IMR-90 (cell line): Measurements from ENCODE around the gene C1orf141. TPM values are rescaled to one million over a fixed set of nuclear protein-coding genes. Genes with fewer than 3 reads are reported as not detected.

Source experiments
- ATAC-seq: fragments of 200-7000 bp; cut with Tn5 transposase; 2 replicates; pipeline ENCODE4 v1.9.1; 2020; ENCODE audit warnings: low read depth, mild to moderate bottlenecking, moderate library complexity
- BruUV-seq: library from RNA; stranded (reverse); fragments of 400-500 nt; replicated peaks from 2 replicates; lab custom pipeline; 2021; lab: Mats Ljungman, UMichigan
- CTCF ChIA-PET: fragments of 300-600 bp; formaldehyde crosslinking; extraction: SDS; loops from one replicate; lab custom pipeline; 2021; ENCODE audit warnings: antibody characterized with exemption; lab: Yijun Ruan, JAX
- POLR2A ChIA-PET: fragments of 300-600 bp; sonication (Branson Sonifier 250); formaldehyde crosslinking; loops from one replicate; lab custom pipeline; 2022; ENCODE audit warnings: antibody characterized with exemption; ENCODE audit not compliant: unreplicated experiment; lab: Charles Lee
- DNase-seq: peaks from one replicate; pipeline ENCODE4 v3.0.0; 2013
- H2AFZ ChIP-seq: replicated peaks from 2 replicates; pipeline ENCODE3; 2013; ENCODE audit warnings: low read length, mild to moderate bottlenecking; ENCODE audit not compliant: poor library complexity
- H2AK5ac ChIP-seq: 2 replicates; pipeline ENCODE4 v1.6.1; 2013; ENCODE audit warnings: low read depth, low read length, inconsistent platforms
- H2AK9ac ChIP-seq: replicated peaks from 2 replicates; pipeline ENCODE3; 2013; ENCODE audit warnings: mild to moderate bottlenecking, low read depth, low read length, moderate library complexity; ENCODE audit not compliant: poor library complexity
- H2BK120ac ChIP-seq: 2 replicates; pipeline ENCODE4 v1.6.1; 2013; ENCODE audit warnings: low read depth, low read length, inconsistent platforms
- H2BK15ac ChIP-seq: 3 replicates; pipeline ENCODE4 v1.6.1; 2013; ENCODE audit warnings: low read depth, low read length, inconsistent platforms
- H2BK20ac ChIP-seq: 2 replicates; pipeline ENCODE4 v1.6.1; 2013; ENCODE audit warnings: low read depth, mild to moderate bottlenecking, inconsistent platforms, low read length, moderate library complexity
- H2BK5ac ChIP-seq: 2 replicates; pipeline ENCODE4 v1.6.1; 2013; ENCODE audit warnings: mild to moderate bottlenecking, low read depth, low read length, inconsistent platforms; ENCODE audit not compliant: poor library complexity, severe bottlenecking
- H3K14ac ChIP-seq: replicated peaks from 2 replicates; pipeline ENCODE4 v1.6.1; 2013; ENCODE audit warnings: low read depth, low read length, inconsistent platforms
- H3K18ac ChIP-seq: 2 replicates; pipeline ENCODE4 v1.6.1; 2013; ENCODE audit warnings: low read depth, low read length, control low read depth
- H3K23ac ChIP-seq: 2 replicates; pipeline ENCODE4 v1.6.1; 2013; ENCODE audit warnings: low read depth, low read length, inconsistent platforms
- H3K27ac ChIP-seq: 2 replicates; pipeline ENCODE4 v1.5.1; 2013; ENCODE audit warnings: mild to moderate bottlenecking, control low read depth, low read length; ENCODE audit not compliant: insufficient read depth
- H3K27me3 ChIP-seq: 2 replicates; pipeline ENCODE4 v1.6.1; 2013; ENCODE audit warnings: low read length; ENCODE audit not compliant: control insufficient read depth, insufficient read depth
- H3K36me3 ChIP-seq: 2 replicates; pipeline ENCODE4 v1.6.1; 2013; ENCODE audit warnings: low read length, mixed read lengths; ENCODE audit not compliant: control insufficient read depth, insufficient read depth
- H3K4ac ChIP-seq: 2 replicates; pipeline ENCODE4 v1.6.1; 2013; ENCODE audit warnings: low read depth, low read length, inconsistent platforms
- H3K4me1 ChIP-seq: 2 replicates; pipeline ENCODE4 v1.6.1; 2013; ENCODE audit warnings: low read length, mixed read lengths; ENCODE audit not compliant: control insufficient read depth, insufficient read depth
- H3K4me2 ChIP-seq: 2 replicates; pipeline ENCODE4 v1.6.1; 2013; ENCODE audit warnings: low read depth, mild to moderate bottlenecking, control low read depth, low read length, moderate library complexity
- H3K4me3 ChIP-seq: 2 replicates; pipeline ENCODE4 v1.5.1; 2013; ENCODE audit warnings: low read depth, mild to moderate bottlenecking, control low read depth, low read length, moderate library complexity; ENCODE audit not compliant: insufficient read depth
- H3K56ac ChIP-seq: 2 replicates; pipeline ENCODE4 v1.6.1; 2013; ENCODE audit warnings: low read length, inconsistent platforms; ENCODE audit not compliant: insufficient read depth; ENCODE audit errors: extremely low read depth
- H3K79me1 ChIP-seq, 2 experiments: 2 replicates each; pipeline ENCODE4 v1.6.1; 2013; ENCODE audit warnings: low read length in 2 of 2, inconsistent platforms in 1 of 2, low read depth in 1 of 2
- H3K9ac ChIP-seq: 2 replicates; pipeline ENCODE4 v1.6.1; 2013; ENCODE audit warnings: low read depth, low read length, control low read depth
- H3K9me1 ChIP-seq: 2 replicates; pipeline ENCODE4 v1.6.1; 2013; ENCODE audit warnings: low read length, inconsistent platforms; ENCODE audit not compliant: insufficient read depth
- H3K9me3 ChIP-seq: 2 replicates; pipeline ENCODE4 v1.6.1; 2013; ENCODE audit warnings: low read length; ENCODE audit not compliant: control insufficient read depth, insufficient read depth
- H4K20me1 ChIP-seq: 2 replicates; pipeline ENCODE4 v1.6.1; 2013; ENCODE audit warnings: low read length, inconsistent platforms; ENCODE audit not compliant: insufficient read depth
- H4K5ac ChIP-seq: 2 replicates; pipeline ENCODE4 v1.6.1; 2013; ENCODE audit warnings: mild to moderate bottlenecking, low read depth, low read length, control low read depth
- H4K8ac ChIP-seq, 2 experiments: 2 replicates each; pipeline ENCODE4 v1.6.1; 2013; ENCODE audit warnings: low read depth in 2 of 2, low read length in 2 of 2, control low read depth in 1 of 2, inconsistent platforms in 1 of 2
- H4K91ac ChIP-seq: 2 replicates; pipeline ENCODE4 v1.6.1; 2013; ENCODE audit warnings: low read depth, low read length, inconsistent platforms; ENCODE audit not compliant: insufficient read depth
- BHLHE40 ChIP-seq: fragments of 150-350 bp; IDR thresholded peaks from 2 replicates; pipeline ENCODE4 v1.6.1; 2016; ENCODE audit warnings: mild to moderate bottlenecking, low read depth, low read length
- CEBPB ChIP-seq: IDR thresholded peaks from 2 replicates; pipeline ENCODE4 v1.6.1; 2012; ENCODE audit warnings: low read depth, low read length, improper control_type of control experiment
- CTCF ChIP-seq: conservative IDR thresholded peaks from 2 replicates; pipeline ENCODE4 v1.5.1; 2012; ENCODE audit warnings: mild to moderate bottlenecking, low read depth, low read length, improper control_type of control experiment
- ELK1 ChIP-seq: fragments of 150-350 bp; IDR thresholded peaks from 2 replicates; pipeline ENCODE4 v1.6.1; 2016; ENCODE audit warnings: low read depth, mild to moderate bottlenecking, low read length, moderate library complexity, borderline replicate concordance
- FOS ChIP-seq: fragments of 150-350 bp; IDR thresholded peaks from 2 replicates; pipeline ENCODE4 v1.6.1; 2016; ENCODE audit warnings: low read depth, low read length
- MAFK ChIP-seq: IDR thresholded peaks from 2 replicates; pipeline ENCODE4 v1.6.1; 2012; ENCODE audit warnings: low read depth, low read length, improper control_type of control experiment
- MAZ ChIP-seq: IDR thresholded peaks from 2 replicates; pipeline ENCODE4 v1.6.1; 2012; ENCODE audit warnings: low read depth, mild to moderate bottlenecking, low read length, improper control_type of control experiment, moderate library complexity, borderline replicate concordance
- MXI1 ChIP-seq: IDR thresholded peaks from 2 replicates; pipeline ENCODE4 v1.6.1; 2012; ENCODE audit warnings: low read depth, mild to moderate bottlenecking, low read length, moderate library complexity, borderline replicate concordance
- NFE2L2 ChIP-seq: fragments of 150-350 bp; IDR thresholded peaks from 2 replicates; pipeline ENCODE4 v1.6.1; 2016; ENCODE audit warnings: low read depth, mild to moderate bottlenecking, low read length
- POLR2A ChIP-seq: IDR thresholded peaks from 2 replicates; pipeline ENCODE4 v1.6.1; 2012; ENCODE audit warnings: mild to moderate bottlenecking, low read depth, low read length
- RAD21 ChIP-seq: IDR thresholded peaks from 2 replicates; pipeline ENCODE4 v1.6.1; 2012; ENCODE audit warnings: low read length, improper control_type of control experiment
- RCOR1 ChIP-seq: IDR thresholded peaks from 2 replicates; pipeline ENCODE4 v1.6.1; 2012; ENCODE audit warnings: mild to moderate bottlenecking, low read length, improper control_type of control experiment; ENCODE audit not compliant: insufficient replicate concordance
- RFX5 ChIP-seq: IDR thresholded peaks from 2 replicates; pipeline ENCODE4 v1.8.0; 2012; ENCODE audit warnings: low read depth, mild to moderate bottlenecking, low read length, moderate library complexity
- WGBS, 2 experiments: methylation state at CpG; one replicate each; pipeline versions ENCODE4 v1.1.5 to v1.1.7; 2013; ENCODE audit warnings: missing lambda C conversion rate in 2 of 2; ENCODE audit not compliant: insufficient read length in 1 of 2; ENCODE audit errors: extremely low coverage in 2 of 2; 5-methylcytosine and 5-hydroxymethylcytosine counted together
- dilution Hi-C: fragments of 300-500 bp; cut with HindIII; formaldehyde crosslinking; loops from one replicate; pipeline ENCODE4 v1.14.3; 2018; ENCODE audit warnings: low sequenced_read_pairs; ENCODE audit not compliant: unreplicated experiment
- in situ Hi-C: fragments of 300-500 bp; cut with MboI; formaldehyde crosslinking; loops from 3 replicates; pipeline ENCODE4 v1.14.3; 2019; ENCODE audit warnings: low sequenced_read_pairs, inconsistent platforms, mixed read lengths
- intact Hi-C: fragments of 100-400 bp; cut with micrococcal nuclease; formaldehyde crosslinking; loops from 2 replicates; pipeline ENCODE4 v1.10.0; 2022
- polyA plus RNA-seq, 3 experiments: library from polyadenylated mRNA; depleted of rRNA; stranded (reverse); fragments of >200 nt; gene quantifications; 2 replicates each; pipeline ENCODE4 v1.2.3, GENCODE V29; 2012; ENCODE audit warnings: low replicate concordance in 1 of 3
- total RNA-seq: library from RNA; depleted of rRNA; stranded (reverse); fragments of >200 nt; gene quantifications from 2 replicates; pipeline ENCODE4 v1.2.3, GENCODE V29; 2012
- TF ChIP-seq, protein P1 (sequence below): fragments of 150-350 bp; IDR thresholded peaks from 2 replicates; pipeline ENCODE4 v1.6.1; 2017; ENCODE audit warnings: mild to moderate bottlenecking, antibody characterized with exemption, low read length, low read depth

Gene C1orf141
- total and polyA plus RNA-seq, 2 of the 4 experiments (the other 2 are of a cell fraction) = not detected

- no peak for ATAC-seq
- no peak overlapping the region for H3K4ac ChIP-seq
- H3K56ac ChIP-seq = no peak overlapping the region
- no peak for DNase-seq
- no peak overlapping the region for H3K4me3 ChIP-seq
- no peak overlapping the region for H2BK20ac ChIP-seq
- no peaks in the 10 kb centered on the region for H3K36me3 ChIP-seq
- no peaks in the 10 kb centered on the region for H3K9me1 ChIP-seq
- H2BK120ac ChIP-seq = no peak overlapping the region
- no peak overlapping the region for H2AFZ ChIP-seq
- no peak for TF ChIP-seq ELK1
- no peak for TF ChIP-seq MAFK
- no peak for TF ChIP-seq RAD21
- no peak for TF ChIP-seq MXI1
- TF ChIP-seq RCOR1 = no peak
- no peak for TF ChIP-seq NFE2L2
- TF ChIP-seq CEBPB = no peak
- no peak for TF ChIP-seq RFX5
- TF ChIP-seq FOS = no peak
- TF ChIP-seq, protein P1, sequence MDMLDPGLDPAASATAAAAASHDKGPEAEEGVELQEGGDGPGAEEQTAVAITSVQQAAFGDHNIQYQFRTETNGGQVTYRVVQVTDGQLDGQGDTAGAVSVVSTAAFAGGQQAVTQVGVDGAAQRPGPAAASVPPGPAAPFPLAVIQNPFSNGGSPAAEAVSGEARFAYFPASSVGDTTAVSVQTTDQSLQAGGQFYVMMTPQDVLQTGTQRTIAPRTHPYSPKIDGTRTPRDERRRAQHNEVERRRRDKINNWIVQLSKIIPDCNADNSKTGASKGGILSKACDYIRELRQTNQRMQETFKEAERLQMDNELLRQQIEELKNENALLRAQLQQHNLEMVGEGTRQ = no peak
- TF ChIP-seq POLR2A = no peak
- TF ChIP-seq CTCF = no peak
- TF ChIP-seq MAZ = no peak
- TF ChIP-seq BHLHE40 = no peak
- H3K18ac ChIP-seq = no peak overlapping the region
- no peak overlapping the region for H3K14ac ChIP-seq
- H2AK5ac ChIP-seq = no peak overlapping the region
- peaks cover 4% of the 10 kb centered on the region; the same call in 1 of the 2 replicates for H3K4me1 ChIP-seq
- no peaks in the 10 kb centered on the region for H4K20me1 ChIP-seq
- no peak overlapping the region for H3K23ac ChIP-seq
- in situ Hi-C loops (no loop called here), dilution Hi-C loops (no loop called here), intact Hi-C loops (no loop called here)
- H2BK15ac ChIP-seq = no peak overlapping the region
- no peak overlapping the region for H3K27ac ChIP-seq
- no peak overlapping the region for H4K8ac ChIP-seq
- WGBS, 2 experiments = no CpG with 5 or more reads among the region's 2 CpGs
- H3K79me1 ChIP-seq = no peaks in the 10 kb centered on the region
- H4K5ac ChIP-seq = no peak overlapping the region
- no peak overlapping the region for H4K91ac ChIP-seq
- H2AK9ac ChIP-seq = no peak overlapping the region
- ChIA-PET CTCF (no interaction called here), POLR2A (no interaction called here)
- no peaks in the 10 kb centered on the region for H3K9me3 ChIP-seq
- BruUV-seq = no TSS peak
- H3K27me3 ChIP-seq = no peaks in the 10 kb centered on the region
- H3K9ac ChIP-seq = no peak overlapping the region
- H3K4me2 ChIP-seq = no peak overlapping the region
- H2BK5ac ChIP-seq = no peak overlapping the region
Observed at GRCh38 chr1:67133177-67133576, 1.6 kb downstream of the C1orf141 start.
